SK-N-SH (cell line): Measurements from ENCODE around the gene MUC2.
"Not testable (repeated sequence)": the region's sequence is repeated elsewhere in the genome, so short reads cannot be mapped to it uniquely, and the experiment has no call there.

Source experiments
- CTCF ChIP-seq: fragments of 200-600 bp; sonication (generic); IDR thresholded peaks from 2 replicates; pipeline ENCODE4 v1.6.1; 2017; ENCODE audit warnings: antibody characterized with exemption, mild to moderate bottlenecking, moderate library complexity
- ELF1 ChIP-seq: IDR thresholded peaks from 2 replicates; pipeline ENCODE4 v1.4.0; 2012
- EZH2phosphoT487 ChIP-seq: fragments of 200-600 bp; sonication (generic); IDR thresholded peaks from 2 replicates; pipeline ENCODE4 v1.6.1; 2017; ENCODE audit warnings: low read depth, mixed run types, mild to moderate bottlenecking, antibody characterized with exemption, moderate library complexity, borderline replicate concordance
- FOXM1 ChIP-seq: IDR thresholded peaks from 2 replicates; pipeline ENCODE4 v1.4.0; 2012; ENCODE audit warnings: low read depth, mild to moderate bottlenecking
- GABPA ChIP-seq: IDR thresholded peaks from 2 replicates; pipeline ENCODE4 v1.4.0; 2012; ENCODE audit warnings: low read depth, mild to moderate bottlenecking
- MAX ChIP-seq: IDR thresholded peaks from 2 replicates; pipeline ENCODE4 v1.4.0; 2012; ENCODE audit warnings: low read depth
- NFIC ChIP-seq: IDR thresholded peaks from 2 replicates; pipeline ENCODE4 v1.4.0; 2012; ENCODE audit warnings: borderline replicate concordance
- PBX3 ChIP-seq: IDR thresholded peaks from 2 replicates; pipeline ENCODE4; 2012
- POLR2AphosphoS5 ChIP-seq: IDR thresholded peaks from 2 replicates; pipeline ENCODE4 v1.6.1; 2012; ENCODE audit warnings: low read depth, low read length
- SMC3 ChIP-seq: IDR thresholded peaks from 2 replicates; pipeline ENCODE4 v1.6.1; 2012; ENCODE audit warnings: low read depth, low read length, improper control_type of control experiment
- TCF12 ChIP-seq: IDR thresholded peaks from 2 replicates; pipeline ENCODE4 v1.4.0; 2012
- USF2 ChIP-seq: fragments of 150-350 bp; IDR thresholded peaks from 2 replicates; pipeline ENCODE4 v1.6.1; 2017; ENCODE audit warnings: antibody characterized with exemption, low read length, low read depth, borderline replicate concordance

GRCh38 chr11:1115292-1115691, 40.6 kb downstream of the MUC2 start:
- not testable (repeated sequence) for TF ChIP-seq CTCF, PBX3, NFIC, FOXM1, ELF1, EZH2phosphoT487, MAX, POLR2AphosphoS5, GABPA, SMC3, USF2, TCF12
